Activated T-cell treated with anti-CD3 and anti-CD28 coated beads for 48 hours (primary cell): ENCODE data around the gene ESRP2.

Experiments
- DNase-seq: peaks from one replicate; pipeline ENCODE4 v3.0.0-alpha.2; 2020; ENCODE audit warnings: low read depth

Gene ESRP2

GRCh38 chr16:68263559-68264127 lies 27.7 kb upstream of the ESRP2 start:
- no peak for DNase-seq

- DNase-seq: no peak
Measured at GRCh38 chr16:68259007-68259825, 23.3 kb upstream of the ESRP2 start.

- no peak for DNase-seq
Measured at GRCh38 chr16:68257906-68258800, 22.2 kb upstream of the ESRP2 start.

GRCh38 chr16:68257251-68257905 lies 21.5 kb upstream of the ESRP2 start:
- no peak for DNase-seq

GRCh38 chr16:68255712-68256111 lies 19.8 kb upstream of the ESRP2 start:
- no peak for DNase-seq

- DNase-seq: no peak
Measured at GRCh38 chr16:68253721-68254120, 17.8 kb upstream of the ESRP2 start.

GRCh38 chr16:68252383-68252782 lies 16.5 kb upstream of the ESRP2 start:
- no peak for DNase-seq

GRCh38 chr16:68251832-68252231 lies 15.9 kb upstream of the ESRP2 start:
- DNase-seq: no peak

GRCh38 chr16:68250951-68251350 lies 15.0 kb upstream of the ESRP2 start:
- no peak for DNase-seq

GRCh38 chr16:68249371-68249770 lies 13.4 kb upstream of the ESRP2 start:
- DNase-seq: no peak

GRCh38 chr16:68247932-68248331 lies 12.0 kb upstream of the ESRP2 start:
- DNase-seq: no peak

GRCh38 chr16:68247400-68247799 lies 11.5 kb upstream of the ESRP2 start:
- no peak for DNase-seq

GRCh38 chr16:68246666-68247065 lies 10.7 kb upstream of the ESRP2 start:
- DNase-seq: no peak

GRCh38 chr16:68246121-68246520 lies 10.2 kb upstream of the ESRP2 start:
- DNase-seq: no peak

GRCh38 chr16:68244903-68245853 lies 9.3 kb upstream of the ESRP2 start, which contains the start of gene PLA2G15:
PLA2G15 (plus strand) TSS chr16:68245373; CDS start chr16:68245427, 54 bp downstream.
- peak; percentile 96 for DNase-seq

GRCh38 chr16:68244481-68244902 lies 8.6 kb upstream of the ESRP2 start:
- no peak for DNase-seq

- DNase-seq: no peak
Measured at GRCh38 chr16:68242926-68243858, 7.3 kb upstream of the ESRP2 start.

GRCh38 chr16:68242085-68242484 lies 6.2 kb upstream of the ESRP2 start:
- DNase-seq: no peak

- no peak for DNase-seq
Measured at GRCh38 chr16:68238029-68238345, 2.1 kb upstream of the ESRP2 start.
